NK-92 treated with Interleukin-12 subunit alpha and Interleukin-12 subunit beta, amount 100 ng/mL, for 24 hours (cell line): Measurements from ENCODE around the gene MACROD2.

Experiments
- DNase-seq: peaks from one replicate; lab custom pipeline; 2025; lab: John Stamatoyannopoulos, UW

Gene MACROD2

DNA sequence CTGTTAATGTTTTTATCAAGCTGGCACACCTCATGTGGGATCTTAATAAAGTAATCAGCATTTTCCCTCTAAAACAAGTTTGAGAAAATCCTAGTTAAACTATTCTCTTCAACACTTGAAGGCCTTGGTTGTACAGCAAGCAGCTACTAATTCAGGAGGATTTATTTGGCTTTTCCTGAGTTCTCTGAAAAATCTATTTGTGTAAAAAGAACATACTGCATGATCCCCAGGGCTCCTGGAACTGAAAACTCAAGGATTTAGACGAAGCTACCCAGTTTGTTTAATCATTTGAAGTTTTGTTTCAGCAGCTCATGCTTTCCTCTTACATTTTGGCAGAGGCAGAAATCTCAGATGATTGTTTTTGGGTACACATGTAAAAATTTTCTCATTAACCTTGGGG, 651.7 kb downstream of the MACROD2 start:
- no peak for DNase-seq

DNA sequence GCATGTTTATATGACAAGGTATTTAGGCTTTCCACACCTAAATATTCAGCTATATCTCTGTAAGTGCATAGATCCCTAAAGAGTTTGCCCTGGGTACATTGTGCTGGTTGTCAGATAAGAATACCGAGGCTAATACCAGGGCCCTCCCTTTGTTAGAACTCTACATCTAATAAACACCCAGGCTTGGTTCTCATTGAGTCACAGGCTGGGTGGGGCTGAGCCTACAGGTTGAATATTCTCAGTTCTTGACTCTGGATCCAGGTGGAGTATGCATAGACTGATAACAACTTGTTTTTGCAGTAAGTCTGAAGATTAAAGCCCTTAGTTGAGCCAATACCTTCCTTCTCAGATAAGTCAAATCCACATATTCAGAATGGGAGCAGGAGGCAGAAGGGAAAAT, 654.3 kb downstream of the MACROD2 start:
- DNase-seq = no peak

DNA sequence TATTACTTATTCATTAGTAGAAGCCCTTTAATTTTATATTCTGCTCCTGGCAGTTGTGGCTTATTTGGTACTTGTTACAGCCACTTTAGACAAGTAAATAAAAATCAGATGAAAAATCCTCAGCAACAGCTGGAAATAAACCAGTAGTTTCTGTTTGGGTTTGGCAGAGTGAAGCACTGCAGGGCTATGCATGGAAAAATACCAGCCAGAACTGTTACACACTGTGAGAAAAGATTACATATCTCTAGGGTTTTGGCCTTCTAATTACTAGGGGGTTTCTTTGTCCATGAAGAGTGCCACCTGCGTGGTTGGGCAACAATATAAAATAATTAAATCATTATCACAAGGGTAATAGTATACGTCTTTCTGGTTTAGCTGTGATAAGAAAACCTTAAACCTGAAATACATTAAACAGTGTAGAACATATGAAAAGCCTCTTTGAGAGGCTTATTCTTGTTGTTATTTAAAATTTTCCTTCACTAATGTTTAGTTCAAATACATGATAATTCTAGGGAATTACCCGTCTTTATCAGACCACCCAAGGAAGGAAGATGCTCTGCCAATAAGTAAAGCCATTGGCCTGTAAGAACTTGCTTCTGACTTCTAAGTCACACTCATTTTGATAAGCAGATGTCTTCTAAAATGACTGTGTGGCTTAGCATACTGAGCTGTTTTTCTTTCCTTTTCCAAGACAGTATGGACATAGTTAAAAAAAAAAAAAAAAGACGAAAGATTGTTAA, 662.1 kb downstream of the MACROD2 start:
- no peak for DNase-seq

DNA sequence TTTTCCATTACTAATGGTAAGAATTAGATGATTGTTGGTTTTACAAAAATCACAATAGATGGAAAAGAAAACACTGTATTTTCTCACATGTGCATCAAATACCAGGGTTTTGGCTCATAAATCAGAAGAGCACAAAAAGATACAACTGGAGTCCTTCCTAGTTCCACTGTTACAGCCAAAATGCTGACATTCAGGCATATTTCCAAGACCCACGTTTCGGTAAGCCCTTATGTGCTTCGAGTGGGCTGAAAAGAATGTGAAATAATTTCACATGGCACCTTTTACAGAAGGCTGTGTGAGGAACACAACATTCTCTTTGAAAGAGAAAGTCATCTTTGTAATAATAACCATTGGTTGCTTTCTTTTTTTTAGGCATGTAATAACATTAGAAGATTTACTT, 668.8 kb downstream of the MACROD2 start:
- DNase-seq = no peak

DNA sequence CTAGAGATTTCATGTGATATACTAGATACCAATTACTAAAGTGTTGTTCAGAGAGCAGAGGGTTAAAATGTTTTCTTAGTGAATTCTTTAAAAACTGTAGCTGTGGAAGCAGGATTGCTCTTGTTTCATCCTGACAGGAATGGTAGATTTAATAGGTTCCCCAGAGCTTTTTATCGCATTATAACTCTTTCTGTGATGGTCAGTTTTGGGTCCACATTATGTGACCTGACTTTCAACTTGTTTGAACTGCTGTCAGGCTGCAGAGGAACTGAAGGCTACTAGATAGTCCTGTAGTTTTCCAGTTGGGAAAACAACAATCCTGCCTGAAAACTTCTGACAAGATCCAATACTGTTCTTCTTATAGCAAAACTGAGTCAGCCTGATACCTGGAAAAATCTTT, 671.4 kb downstream of the MACROD2 start:
- no peak for DNase-seq

DNA sequence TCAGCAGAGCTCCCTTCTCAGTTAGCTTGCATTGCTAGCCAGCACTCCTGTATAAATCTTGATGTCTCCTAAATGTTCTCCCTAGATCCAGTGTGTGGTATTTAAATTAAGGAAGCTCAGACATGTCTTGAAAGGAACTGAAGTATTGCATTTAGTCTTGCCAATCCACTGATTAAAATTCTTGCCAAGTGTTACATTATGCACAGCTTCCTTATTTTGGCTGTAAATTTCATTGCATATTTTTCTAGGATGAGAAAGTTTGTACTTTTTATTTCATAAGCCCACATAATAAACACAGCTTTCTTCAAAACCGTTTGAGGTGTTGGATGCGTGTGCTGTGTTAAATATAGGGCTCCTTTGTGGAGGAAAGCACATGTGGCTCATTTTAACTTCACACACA, 671.9 kb downstream of the MACROD2 start:
- no peak for DNase-seq

DNA sequence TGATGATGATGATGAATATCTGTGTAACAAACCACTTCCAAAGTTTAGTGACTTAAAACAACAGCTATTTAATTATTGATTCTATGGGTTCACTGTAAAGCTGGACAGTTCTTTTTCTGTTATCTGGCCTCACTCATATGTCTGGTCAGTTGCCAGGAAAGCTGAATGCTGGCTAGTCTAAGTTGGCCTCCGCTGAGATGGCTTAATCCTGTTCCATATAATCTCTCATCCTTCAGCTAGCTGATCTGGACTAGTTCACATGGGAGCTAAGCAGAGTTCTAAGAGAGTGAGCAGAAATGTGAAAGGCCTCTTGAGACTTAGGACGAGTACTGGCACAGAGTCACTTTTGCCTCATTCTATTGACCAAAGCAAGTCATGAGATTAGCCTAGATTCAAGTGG, 676.8 kb downstream of the MACROD2 start:
- DNase-seq = no peak

DNA sequence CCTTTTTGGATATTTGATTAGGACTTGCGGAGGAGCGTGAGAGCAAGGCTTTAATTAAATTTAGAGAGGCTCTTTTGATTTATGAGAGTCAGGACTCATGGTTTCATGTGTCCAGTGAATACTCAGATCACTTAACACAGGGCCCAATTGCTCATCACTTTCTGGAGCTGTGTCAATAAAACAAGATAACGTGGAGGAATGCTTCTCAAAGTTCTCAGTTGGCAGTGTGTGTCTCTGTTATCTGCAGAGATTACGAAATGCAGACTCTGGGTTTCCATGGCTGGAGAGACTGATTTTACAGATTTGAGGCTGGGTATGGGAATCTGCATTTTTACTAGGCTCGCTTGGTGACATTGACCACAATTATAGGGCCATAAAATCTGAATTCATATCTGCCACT, 677.8 kb downstream of the MACROD2 start:
- DNase-seq = no peak

DNA sequence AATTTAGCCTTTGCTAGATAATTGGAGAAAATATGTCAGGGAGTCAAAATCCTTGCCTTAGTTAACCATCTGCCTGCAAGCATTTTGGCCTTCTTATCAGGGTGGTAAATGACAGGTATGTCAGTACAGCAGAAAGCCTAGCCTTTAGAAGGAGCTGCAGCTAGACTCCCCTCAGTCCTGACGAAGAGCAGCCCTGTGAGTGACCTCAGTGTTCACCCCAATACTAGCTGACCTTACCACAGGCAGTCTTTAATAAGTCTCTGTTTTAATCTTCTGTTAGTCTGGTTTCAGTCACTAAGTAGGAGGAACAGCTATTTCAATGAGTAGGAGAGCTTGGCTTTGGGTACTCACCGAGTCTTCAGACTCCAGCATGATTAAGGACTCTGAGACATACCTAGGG, 682.1 kb downstream of the MACROD2 start:
- DNase-seq = no peak

DNA sequence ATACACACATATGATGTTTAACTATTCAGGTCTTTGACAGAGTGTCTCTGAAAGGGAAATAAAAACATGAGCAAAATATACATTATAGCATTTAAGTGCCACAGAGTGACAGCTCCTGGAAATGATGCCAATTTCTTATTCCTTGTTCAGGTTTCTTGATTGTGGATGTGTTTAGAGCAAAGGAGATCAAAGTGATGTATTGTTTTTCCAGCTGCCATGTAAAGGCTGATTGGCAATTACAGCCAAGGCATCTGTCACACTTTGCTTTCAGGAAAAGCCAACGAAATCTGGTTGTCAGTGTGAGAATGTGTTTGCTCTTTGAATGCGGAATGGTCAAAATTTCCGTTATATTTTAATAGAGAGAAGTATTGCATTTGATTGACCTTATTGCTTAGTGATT, 689.9 kb downstream of the MACROD2 start:
- no peak for DNase-seq

DNA sequence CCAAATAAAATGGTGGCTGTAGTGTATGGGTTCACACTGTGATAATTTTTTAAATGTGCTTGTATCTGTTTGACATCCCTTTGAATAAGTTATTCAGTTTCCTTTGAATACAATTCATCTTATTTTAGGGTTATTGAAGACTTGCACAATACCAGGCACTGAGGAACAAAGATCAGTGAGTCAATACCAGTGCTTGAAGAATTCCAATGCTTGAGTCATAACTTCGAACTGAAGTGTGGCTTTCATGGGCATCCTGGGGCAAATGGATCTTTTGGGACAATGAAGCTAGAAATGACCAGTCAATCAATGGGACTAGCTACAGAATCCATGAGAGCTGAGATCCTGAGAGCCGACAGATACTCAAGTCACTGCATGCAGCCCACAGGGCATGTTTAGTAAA, 692.0 kb downstream of the MACROD2 start:
- no peak for DNase-seq

DNA sequence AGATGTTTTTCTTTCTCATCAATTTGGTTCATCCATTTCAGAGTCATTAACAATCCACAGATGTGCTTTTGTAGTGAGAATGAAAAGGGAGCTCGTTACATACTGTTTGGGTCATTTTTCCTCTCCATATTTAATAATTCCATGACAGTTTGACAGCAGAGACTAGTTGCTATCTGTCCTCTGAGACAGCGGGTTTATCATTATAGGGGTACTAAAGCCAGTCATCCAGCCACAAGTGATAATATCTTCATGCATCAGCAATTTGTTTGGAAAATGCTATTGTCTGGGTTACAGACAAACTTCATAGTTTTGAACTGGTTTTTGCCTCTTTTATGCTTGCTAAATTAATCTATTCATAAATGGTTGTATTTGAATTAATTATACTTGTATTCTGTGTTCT, 692.7 kb downstream of the MACROD2 start:
- DNase-seq = no peak

DNA sequence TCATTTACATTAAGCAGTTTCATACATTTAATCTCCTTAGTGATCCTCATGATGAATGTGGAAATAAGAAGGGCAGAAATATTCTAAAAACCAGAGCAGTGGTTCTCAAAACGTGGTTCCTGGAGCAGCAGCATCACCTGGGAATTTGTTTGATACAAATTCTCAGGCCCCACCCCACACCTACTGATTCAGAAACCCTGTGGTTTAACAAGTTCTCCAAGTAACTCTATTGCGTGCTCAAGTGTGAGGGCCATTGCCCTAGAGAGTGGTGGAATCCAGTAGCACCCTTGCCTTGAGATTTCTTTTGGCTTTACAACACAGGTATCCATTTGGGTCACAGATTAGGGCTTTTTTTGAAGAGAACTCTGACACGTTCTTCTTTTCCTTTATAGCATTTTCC, 696.7 kb downstream of the MACROD2 start:
- DNase-seq = no peak

DNA sequence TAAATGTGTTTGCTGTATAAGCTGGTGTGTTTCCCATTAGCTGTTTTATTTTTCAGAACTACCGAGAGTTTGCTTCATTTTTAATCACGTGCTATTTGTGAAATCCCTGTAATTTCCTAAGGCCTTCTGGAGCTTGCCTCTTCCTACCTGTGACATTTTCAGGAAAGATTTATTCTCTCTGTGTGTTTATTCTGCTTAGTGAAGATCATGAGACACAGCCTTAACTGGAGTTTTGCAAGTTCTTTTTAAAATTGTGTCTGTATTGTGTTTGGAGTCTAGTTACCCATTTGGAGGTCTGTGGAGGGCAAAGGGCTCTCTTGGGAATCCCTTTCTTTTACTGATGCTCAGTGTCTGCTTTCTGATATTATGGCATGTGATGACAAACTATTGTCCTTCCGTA, 701.2 kb downstream of the MACROD2 start:
- no peak for DNase-seq

DNA sequence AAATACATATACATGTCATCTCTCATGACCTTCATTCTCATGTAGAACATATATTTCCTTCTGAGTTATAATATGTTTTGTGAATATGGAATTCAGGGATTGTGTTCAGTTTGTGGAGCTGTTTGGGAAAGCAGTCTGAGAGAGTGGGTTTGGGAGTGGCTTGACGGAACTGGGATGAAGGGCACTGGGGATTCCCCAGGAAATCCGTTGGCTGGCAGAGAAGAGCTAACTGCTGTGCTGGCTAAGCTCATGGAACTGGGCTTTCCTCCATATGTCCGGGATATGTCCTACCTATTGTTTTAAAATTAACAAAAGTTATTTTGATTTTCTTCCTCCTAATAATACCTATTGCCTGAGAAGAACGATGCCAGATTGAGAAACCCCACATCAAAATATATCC, 701.6 kb downstream of the MACROD2 start:
- DNase-seq = no peak

DNA sequence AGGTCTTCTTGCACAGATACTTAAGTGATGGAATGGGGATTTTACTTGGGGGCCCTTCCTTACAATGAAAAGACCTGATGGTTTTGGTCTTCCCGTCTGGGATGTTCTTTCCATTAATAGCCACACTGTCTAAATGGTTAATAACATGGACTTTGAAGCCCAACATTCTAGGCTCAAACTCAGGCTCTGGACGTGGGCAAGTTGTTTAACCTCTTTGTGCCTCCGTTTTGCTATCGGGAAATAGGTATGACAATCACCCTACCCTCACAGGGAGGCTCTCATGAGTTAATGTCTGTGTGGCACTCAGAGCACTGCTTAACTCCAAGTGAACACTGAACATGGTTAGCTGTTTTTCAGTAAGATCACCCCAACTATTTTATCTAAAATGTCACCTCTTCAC, 702.8 kb downstream of the MACROD2 start:
- DNase-seq = no peak

DNA sequence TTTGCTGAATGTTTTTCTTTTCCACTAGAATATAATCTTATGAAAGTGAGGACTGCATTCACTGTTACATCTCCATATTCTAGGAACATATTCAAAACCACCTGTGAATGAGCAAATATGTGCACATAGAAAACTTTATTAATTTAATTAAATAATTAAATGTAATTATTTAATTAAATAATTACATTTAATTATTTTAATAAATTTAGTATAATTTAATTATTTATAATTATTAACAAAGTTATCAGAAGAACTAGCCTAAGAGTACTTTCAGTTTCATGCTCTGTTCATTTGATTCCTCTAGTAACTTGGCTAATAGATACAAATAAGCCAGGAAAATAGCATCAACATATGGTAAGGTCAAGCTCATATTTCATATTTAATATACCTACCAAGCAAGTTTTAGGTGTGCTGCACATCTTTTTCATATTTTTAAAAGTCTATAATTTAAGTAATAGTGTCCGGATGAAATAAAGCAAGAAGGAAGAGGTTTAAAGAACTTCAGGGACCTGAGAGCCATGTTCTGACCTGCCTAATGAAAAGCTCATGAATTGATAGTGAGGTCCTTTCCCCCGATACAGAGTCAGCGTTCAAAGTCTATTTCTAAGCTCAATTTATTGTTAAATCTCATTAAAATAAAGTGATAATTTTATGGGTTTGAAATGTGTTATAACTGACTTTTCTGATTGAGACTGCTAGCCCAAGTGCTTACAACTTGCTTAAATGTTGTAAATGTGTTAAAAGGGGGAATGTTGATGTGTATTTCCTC, 703.5 kb downstream of the MACROD2 start:
- no peak for DNase-seq

DNA sequence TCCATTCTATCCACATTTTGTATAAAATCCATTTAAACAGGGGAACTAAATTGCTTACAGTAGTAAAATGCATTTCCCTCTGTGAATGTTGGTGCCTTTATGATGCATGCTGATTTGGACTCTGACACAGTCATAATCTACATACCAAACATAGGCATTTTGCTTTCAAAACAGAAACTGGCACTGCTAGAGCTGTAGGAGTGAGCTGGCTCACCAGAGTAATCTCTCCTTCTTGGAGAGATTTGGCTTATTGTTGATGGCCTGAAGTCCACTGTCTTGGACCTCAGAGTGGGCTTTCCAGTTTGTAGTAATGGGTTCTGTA, 705.3 kb downstream of the MACROD2 start:
- no peak for DNase-seq

DNA sequence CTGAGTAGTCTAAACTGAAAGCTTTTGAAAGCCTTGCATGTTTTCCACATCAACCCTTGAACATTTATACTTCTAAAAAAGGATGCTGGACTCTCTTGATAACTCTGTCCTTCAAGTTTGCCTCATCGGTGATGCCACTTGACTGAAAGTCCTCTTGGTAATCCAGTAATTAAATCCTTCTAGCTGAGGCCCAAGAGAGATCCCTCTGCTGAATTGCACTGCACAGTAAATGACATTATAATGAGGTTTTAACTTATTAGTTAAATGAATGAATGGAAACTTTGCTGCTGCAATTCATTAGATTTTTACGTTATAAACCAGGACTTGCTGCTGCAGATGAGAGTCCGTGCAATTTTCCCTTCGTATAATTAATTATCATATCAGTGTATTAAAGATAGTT, 706.0 kb downstream of the MACROD2 start:
- DNase-seq = no peak

DNA sequence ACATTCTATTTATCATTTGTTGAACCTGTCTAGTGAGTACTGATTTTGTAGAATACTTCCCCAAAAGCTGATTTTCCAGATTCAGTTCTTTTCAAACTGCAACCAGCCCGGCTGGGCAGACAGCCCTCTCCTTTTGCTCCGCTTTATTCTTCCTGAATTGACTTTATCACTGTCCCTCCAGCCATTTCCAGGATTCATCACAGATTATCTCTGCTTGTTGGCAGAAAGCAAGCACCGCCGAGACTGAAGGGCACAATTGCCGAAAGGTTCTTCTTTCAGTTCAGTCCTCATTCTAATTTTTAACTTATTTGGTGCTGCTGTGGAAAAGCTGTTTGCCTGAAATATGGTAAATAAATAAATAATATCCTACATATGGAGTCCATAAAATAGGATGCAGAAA, 711.2 kb downstream of the MACROD2 start:
- DNase-seq = no peak

DNA sequence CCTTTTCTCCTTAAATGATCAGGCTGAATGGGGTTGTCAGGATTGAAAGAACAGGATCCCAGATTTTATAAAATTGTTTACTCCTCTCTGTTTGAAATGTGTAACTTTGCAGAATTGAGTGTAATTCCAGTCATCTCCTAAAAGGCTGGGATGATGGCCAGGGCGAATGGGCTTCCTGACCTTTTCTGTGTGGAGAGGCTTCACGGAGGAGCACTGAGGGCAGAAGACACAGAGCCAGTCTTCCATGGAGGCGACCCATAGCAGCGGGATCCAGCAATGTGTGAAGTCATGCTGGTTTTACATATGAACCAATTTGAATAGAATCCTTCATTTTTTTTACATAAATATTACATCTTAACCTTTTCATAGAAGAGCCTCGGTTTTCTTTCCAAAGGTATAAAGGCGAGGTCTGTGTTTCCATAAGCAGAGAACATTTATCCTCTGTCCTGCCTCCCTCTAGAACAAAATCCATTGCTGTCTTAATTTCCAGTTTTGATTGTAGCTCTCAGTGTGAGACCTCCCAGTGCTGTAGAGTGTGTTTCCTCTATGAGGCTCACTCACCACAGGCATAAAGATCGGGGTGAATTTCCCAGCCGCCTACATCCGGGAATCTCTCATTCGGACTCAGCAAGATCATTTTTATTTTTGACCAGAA, 711.8 kb downstream of the MACROD2 start:
- no peak for DNase-seq

DNA sequence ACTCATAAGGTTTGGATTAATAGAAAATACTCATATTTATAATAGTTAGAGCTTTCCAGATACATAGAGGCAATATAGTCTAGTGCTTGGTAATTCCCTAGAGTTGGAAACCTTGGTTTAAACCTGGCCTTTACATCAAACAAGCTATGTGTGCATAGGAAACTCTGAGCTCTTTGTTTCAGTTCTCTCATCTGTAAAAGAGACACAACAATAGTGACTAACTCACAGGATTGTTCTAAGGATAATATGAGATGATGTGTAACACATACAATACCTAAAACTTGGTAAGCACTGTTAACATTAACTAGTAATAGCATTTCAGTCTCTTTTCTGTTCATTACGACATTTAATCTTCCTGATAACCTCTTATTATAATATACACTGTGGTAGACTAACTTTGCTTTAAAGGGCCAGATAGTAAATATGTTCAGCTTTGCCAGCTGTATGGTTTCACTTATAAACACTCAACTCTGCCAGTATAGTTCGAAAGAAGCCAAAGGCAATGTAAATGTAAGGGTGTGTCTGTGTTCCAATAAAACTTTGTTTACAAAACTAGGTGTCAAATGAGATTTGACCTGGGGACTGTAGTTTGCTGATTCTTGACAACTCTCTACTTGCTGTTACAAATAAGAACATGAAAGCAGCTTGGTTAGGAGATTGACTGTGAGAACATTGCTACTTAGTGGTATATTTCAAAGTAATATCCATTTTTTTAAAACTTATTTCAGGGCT, 712.7 kb downstream of the MACROD2 start:
- DNase-seq = no peak

DNA sequence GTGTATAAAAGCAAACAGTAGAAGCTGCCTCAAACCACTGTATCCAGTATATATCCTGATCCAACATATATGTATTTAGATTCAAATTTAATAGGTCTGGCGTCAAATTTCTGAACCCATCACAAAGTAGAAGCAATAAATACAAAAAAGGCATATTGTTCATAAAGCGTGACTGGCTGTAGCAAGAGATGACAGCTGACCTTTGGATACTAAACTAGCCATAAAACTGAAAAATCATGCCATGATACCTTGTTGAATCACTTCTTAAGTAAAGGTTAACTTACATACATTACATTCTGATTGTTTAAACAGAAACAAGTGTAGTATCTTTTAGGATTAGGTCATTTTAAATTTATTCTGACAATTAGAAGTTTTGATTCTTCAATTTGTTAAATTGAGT, 714.1 kb downstream of the MACROD2 start:
- DNase-seq = no peak
